Neural cell (in vitro differentiated cells): ENCODE measurements around the gene CHADL. TPM values are rescaled to one million over a fixed set of nuclear protein-coding genes. Genes with fewer than 3 reads are reported as not detected.

Source experiments
- H2AFZ ChIP-seq: fragments of 200-600, 300-800 bp; sonication (generic), shearing (Covaris generic); 2 replicates; pipeline ENCODE4 v1.6.0; 2014; ENCODE audit warnings: low read depth, mild to moderate bottlenecking, antibody characterized with exemption, low read length, moderate library complexity
- H3F3A ChIP-seq: fragments of 200-600 bp; shearing (Covaris generic); 2 replicates; pipeline ENCODE4 v1.6.1; 2016; ENCODE audit warnings: mild to moderate bottlenecking, moderate library complexity, mixed read lengths, antibody characterized with exemption, low read length; ENCODE audit not compliant: insufficient read depth, poor library complexity, severe bottlenecking
- H3K27ac ChIP-seq: fragments of 200-600, 300-800 bp; sonication (generic), shearing (Covaris generic); 2 replicates; pipeline ENCODE4 v1.5.1; 2014; ENCODE audit warnings: mild to moderate bottlenecking, low read length, moderate library complexity
- H3K27me3 ChIP-seq: fragments of 300-800, 200-600 bp; sonication (generic), shearing (Covaris generic); 2 replicates; pipeline ENCODE4 v1.6.0; 2014; ENCODE audit warnings: mild to moderate bottlenecking, low read depth, low read length, moderate library complexity; ENCODE audit not compliant: insufficient read depth
- H3K36me3 ChIP-seq: fragments of 300-800, 200-600 bp; sonication (generic), shearing (Covaris generic); 2 replicates; pipeline ENCODE4 v1.5.1; 2014; ENCODE audit warnings: mild to moderate bottlenecking, antibody characterized with exemption, low read length, moderate library complexity; ENCODE audit not compliant: insufficient read depth
- H3K4me2 ChIP-seq: fragments of 300-800, 200-600 bp; sonication (generic), shearing (Covaris generic); 2 replicates; pipeline ENCODE4 v1.6.0; 2014; ENCODE audit warnings: mild to moderate bottlenecking, low read length
- H3K4me3 ChIP-seq: fragments of 300-800, 200-600 bp; sonication (generic), shearing (Covaris generic); 2 replicates; pipeline ENCODE4 v1.5.1; 2014; ENCODE audit warnings: mild to moderate bottlenecking, low read length, moderate library complexity
- H3K79me2 ChIP-seq: fragments of 200-600 bp; shearing (Covaris generic); replicated peaks from 2 replicates; pipeline ENCODE4 v1.6.0; 2014; ENCODE audit warnings: mild to moderate bottlenecking, low read length, moderate library complexity; ENCODE audit not compliant: insufficient read depth
- H3K9ac ChIP-seq: fragments of 300-800, 200-600 bp; sonication (generic), shearing (Covaris generic); 2 replicates; pipeline ENCODE4 v1.6.1; 2016; ENCODE audit warnings: mild to moderate bottlenecking, low read length, mixed read lengths
- H3K9me2 ChIP-seq: fragments of 200-600 bp; shearing (Covaris generic); 2 replicates; pipeline ENCODE4 v1.6.1; 2016; ENCODE audit warnings: mild to moderate bottlenecking, low read length, mixed read lengths; ENCODE audit not compliant: insufficient read depth
- H3K9me3 ChIP-seq: fragments of 200-600, 300-800 bp; sonication (generic), shearing (Covaris generic); 2 replicates; pipeline ENCODE4 v1.6.1; 2016; ENCODE audit warnings: mild to moderate bottlenecking, mixed run types, low read length, moderate library complexity, mixed read lengths
- H4K20me1 ChIP-seq: fragments of 200-600 bp; shearing (Covaris generic); 2 replicates; pipeline ENCODE4 v1.6.1; 2016; ENCODE audit warnings: mild to moderate bottlenecking, mixed run types; ENCODE audit not compliant: insufficient read depth
- EP300 ChIP-seq: fragments of 450-650 bp; conservative IDR thresholded peaks from 2 replicates; pipeline ENCODE4 v1.6.1; 2014; ENCODE audit warnings: antibody characterized with exemption, mild to moderate bottlenecking, moderate library complexity; ENCODE audit not compliant: poor library complexity, severe bottlenecking
- EZH2 ChIP-seq: fragments of 200-600, 300-800 bp; shearing (Covaris generic), sonication (generic); IDR thresholded peaks from 2 replicates; pipeline ENCODE4 v1.6.1; 2014; ENCODE audit warnings: antibody characterized with exemption, low read length, borderline replicate concordance, mild to moderate bottlenecking; ENCODE audit not compliant: insufficient read depth, poor library complexity, severe bottlenecking
- MXI1 ChIP-seq: fragments of 450-650 bp; conservative IDR thresholded peaks from 2 replicates; pipeline ENCODE4 v1.6.1; 2014; ENCODE audit warnings: antibody characterized with exemption, mild to moderate bottlenecking; ENCODE audit not compliant: poor library complexity, severe bottlenecking
- POLR2AphosphoS5 ChIP-seq: IDR thresholded peaks from 2 replicates; pipeline ENCODE4 v1.6.1; 2012
- RAD21 ChIP-seq: fragments of 450-650 bp; conservative IDR thresholded peaks from 2 replicates; pipeline ENCODE4 v1.6.1; 2014; ENCODE audit warnings: antibody characterized with exemption, mild to moderate bottlenecking, moderate library complexity
- SMC3 ChIP-seq: fragments of 450-650 bp; conservative IDR thresholded peaks from 2 replicates; pipeline ENCODE4 v1.6.1; 2014; ENCODE audit warnings: antibody characterized with exemption, mild to moderate bottlenecking, moderate library complexity; ENCODE audit not compliant: poor library complexity
- TAF1 ChIP-seq: IDR thresholded peaks from 2 replicates; pipeline ENCODE4 v1.6.1; 2012; ENCODE audit warnings: low read depth
- polyA minus RNA-seq: library from RNA; depleted of rRNA, polyadenylated mRNA; stranded (reverse); fragments of >200 nt; gene quantifications from 2 replicates; pipeline ENCODE4 v1.2.3, GENCODE V29; 2014
- polyA plus RNA-seq: library from polyadenylated mRNA; depleted of rRNA; stranded (reverse); fragments of >200 nt; gene quantifications from 2 replicates; pipeline ENCODE4 v1.2.3, GENCODE V29; 2014
- TF ChIP-seq, protein P1 (sequence below): IDR thresholded peaks from 2 replicates; pipeline ENCODE4 v1.6.1; 2012; ENCODE audit warnings: borderline replicate concordance
- TF ChIP-seq, protein P2 (sequence below): fragments of 450-650 bp; IDR thresholded peaks from 2 replicates; pipeline ENCODE4 v1.5.1; 2014; ENCODE audit warnings: antibody characterized with exemption, mild to moderate bottlenecking, moderate library complexity; ENCODE audit not compliant: poor library complexity, severe bottlenecking

The CHADL gene, protein sequence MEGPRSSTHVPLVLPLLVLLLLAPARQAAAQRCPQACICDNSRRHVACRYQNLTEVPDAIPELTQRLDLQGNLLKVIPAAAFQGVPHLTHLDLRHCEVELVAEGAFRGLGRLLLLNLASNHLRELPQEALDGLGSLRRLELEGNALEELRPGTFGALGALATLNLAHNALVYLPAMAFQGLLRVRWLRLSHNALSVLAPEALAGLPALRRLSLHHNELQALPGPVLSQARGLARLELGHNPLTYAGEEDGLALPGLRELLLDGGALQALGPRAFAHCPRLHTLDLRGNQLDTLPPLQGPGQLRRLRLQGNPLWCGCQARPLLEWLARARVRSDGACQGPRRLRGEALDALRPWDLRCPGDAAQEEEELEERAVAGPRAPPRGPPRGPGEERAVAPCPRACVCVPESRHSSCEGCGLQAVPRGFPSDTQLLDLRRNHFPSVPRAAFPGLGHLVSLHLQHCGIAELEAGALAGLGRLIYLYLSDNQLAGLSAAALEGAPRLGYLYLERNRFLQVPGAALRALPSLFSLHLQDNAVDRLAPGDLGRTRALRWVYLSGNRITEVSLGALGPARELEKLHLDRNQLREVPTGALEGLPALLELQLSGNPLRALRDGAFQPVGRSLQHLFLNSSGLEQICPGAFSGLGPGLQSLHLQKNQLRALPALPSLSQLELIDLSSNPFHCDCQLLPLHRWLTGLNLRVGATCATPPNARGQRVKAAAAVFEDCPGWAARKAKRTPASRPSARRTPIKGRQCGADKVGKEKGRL
- 0.22 TPM in 1 of 2 replicates, not detected in the other for polyA plus RNA-seq
- polyA minus RNA-seq, result 0.24 and 0.69 TPM in 2 replicates

DNA sequence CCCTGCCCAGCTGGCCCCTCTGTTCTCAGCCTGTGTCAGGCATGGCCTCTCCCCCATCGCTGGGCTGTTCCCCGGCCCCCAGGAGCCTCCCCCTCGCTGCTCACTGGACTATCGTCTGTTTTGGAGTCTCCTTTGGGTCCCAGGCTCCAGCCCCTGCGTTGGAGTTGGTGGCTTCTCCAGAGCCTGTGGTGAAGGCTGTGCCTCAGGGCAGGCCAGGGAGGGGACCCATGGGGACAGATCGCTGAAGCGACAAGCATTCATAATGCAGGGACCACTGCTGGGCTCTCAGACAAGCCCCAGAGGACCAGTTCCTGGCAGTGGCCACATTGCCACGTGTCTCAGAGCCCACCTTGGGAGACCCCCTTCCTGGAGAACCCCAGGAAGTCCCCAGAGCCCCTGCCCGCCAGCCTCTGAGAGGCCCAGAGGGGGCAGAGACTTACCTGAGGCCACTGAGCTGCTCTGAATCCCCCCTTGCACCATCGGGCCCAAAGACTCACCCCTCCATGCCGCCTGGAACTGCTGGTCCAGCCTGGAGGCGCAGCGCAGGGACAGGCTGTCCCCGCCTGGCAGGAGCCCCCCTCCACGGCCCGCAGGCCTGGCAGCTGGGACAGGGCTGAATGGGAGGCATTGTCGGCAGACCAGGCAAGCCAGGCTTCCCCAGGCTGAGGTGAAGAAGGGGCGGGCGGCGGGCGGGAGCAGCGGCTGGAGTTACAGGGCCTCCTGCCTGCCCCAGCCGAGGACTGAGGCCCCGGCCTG, at the start of gene CHADL:
TSS of gene CHADL (minus strand) at position 555 of the 756 bp plus-strand sequence. CDS start at position 505, 50 bp downstream.
- H2AFZ ChIP-seq, result no peak within 1 kb of the TSS

DNA sequence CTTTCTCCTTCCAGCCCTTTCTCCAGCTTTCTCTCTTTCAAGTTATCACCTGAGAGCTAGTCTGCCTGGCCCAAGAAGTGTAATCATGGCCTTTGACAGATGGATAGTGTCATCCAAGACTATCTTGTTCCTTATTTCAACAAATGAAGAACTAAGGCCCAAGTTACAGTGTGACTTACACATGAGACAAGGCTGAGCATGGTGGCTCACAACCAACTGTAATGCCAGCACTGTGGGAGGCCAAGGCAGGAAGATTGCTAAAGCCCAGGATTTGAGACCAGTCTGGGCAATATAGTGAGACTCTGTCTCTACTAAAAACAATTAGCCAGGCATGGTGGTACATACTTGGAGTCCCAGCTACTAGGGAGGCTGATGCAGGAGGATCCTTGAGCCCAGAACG, 48.9 kb upstream of the CHADL start:
- Histone ChIP-seq H3K4me2 (no peak overlapping the region), H3K9me3 (no peaks in the 10 kb centered on the region), H3F3A (no peaks in the 10 kb centered on the region), H3K9me2 (no peaks in the 10 kb centered on the region), H3K4me3 (no peak overlapping the region), H4K20me1 (no peaks in the 10 kb centered on the region), H3K79me2 (peaks cover 3% of the 10 kb centered on the region), H3K9ac (no peak overlapping the region), H3K36me3 (no peaks in the 10 kb centered on the region), H3K27me3 (no peaks in the 10 kb centered on the region), H2AFZ (no peak overlapping the region), H3K27ac (no peak overlapping the region)
- TF ChIP-seq, protein P1, sequence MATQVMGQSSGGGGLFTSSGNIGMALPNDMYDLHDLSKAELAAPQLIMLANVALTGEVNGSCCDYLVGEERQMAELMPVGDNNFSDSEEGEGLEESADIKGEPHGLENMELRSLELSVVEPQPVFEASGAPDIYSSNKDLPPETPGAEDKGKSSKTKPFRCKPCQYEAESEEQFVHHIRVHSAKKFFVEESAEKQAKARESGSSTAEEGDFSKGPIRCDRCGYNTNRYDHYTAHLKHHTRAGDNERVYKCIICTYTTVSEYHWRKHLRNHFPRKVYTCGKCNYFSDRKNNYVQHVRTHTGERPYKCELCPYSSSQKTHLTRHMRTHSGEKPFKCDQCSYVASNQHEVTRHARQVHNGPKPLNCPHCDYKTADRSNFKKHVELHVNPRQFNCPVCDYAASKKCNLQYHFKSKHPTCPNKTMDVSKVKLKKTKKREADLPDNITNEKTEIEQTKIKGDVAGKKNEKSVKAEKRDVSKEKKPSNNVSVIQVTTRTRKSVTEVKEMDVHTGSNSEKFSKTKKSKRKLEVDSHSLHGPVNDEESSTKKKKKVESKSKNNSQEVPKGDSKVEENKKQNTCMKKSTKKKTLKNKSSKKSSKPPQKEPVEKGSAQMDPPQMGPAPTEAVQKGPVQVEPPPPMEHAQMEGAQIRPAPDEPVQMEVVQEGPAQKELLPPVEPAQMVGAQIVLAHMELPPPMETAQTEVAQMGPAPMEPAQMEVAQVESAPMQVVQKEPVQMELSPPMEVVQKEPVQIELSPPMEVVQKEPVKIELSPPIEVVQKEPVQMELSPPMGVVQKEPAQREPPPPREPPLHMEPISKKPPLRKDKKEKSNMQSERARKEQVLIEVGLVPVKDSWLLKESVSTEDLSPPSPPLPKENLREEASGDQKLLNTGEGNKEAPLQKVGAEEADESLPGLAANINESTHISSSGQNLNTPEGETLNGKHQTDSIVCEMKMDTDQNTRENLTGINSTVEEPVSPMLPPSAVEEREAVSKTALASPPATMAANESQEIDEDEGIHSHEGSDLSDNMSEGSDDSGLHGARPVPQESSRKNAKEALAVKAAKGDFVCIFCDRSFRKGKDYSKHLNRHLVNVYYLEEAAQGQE, result no peak
- TF ChIP-seq EP300, result no peak
- TF ChIP-seq SMC3, result no peak
- no peak for TF ChIP-seq RAD21
- no peak for TF ChIP-seq TAF1
- TF ChIP-seq EZH2, result no peak
- no peak for TF ChIP-seq POLR2AphosphoS5

More for the DNA sequence above, at the start of gene CHADL:
- H3K4me3 ChIP-seq, result no peak within 1 kb of the TSS
- TF ChIP-seq MXI1 (no peak), SMC3 (no peak), TAF1 (no peak), RAD21 (no peak), EP300 (no peak), EZH2 (no peak), POLR2AphosphoS5 (no peak)
- TF ChIP-seq, protein P2, sequence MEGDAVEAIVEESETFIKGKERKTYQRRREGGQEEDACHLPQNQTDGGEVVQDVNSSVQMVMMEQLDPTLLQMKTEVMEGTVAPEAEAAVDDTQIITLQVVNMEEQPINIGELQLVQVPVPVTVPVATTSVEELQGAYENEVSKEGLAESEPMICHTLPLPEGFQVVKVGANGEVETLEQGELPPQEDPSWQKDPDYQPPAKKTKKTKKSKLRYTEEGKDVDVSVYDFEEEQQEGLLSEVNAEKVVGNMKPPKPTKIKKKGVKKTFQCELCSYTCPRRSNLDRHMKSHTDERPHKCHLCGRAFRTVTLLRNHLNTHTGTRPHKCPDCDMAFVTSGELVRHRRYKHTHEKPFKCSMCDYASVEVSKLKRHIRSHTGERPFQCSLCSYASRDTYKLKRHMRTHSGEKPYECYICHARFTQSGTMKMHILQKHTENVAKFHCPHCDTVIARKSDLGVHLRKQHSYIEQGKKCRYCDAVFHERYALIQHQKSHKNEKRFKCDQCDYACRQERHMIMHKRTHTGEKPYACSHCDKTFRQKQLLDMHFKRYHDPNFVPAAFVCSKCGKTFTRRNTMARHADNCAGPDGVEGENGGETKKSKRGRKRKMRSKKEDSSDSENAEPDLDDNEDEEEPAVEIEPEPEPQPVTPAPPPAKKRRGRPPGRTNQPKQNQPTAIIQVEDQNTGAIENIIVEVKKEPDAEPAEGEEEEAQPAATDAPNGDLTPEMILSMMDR, result no peak
- TF ChIP-seq, protein P1, result no peak
- no peak within 1 kb of the TSS for H3K27ac ChIP-seq
- no peaks in the 10 kb centered on the region for H3F3A ChIP-seq
- no peaks in the 10 kb centered on the region for H4K20me1 ChIP-seq
- no peak within 1 kb of the TSS for H3K9ac ChIP-seq
- no peaks in the 10 kb centered on the region for H3K79me2 ChIP-seq
- no peaks in the 10 kb centered on the region for H3K9me2 ChIP-seq
- H3K4me2 ChIP-seq, result no peak within 1 kb of the TSS
- no peaks in the 10 kb centered on the region for H3K27me3 ChIP-seq
- no peaks in the 10 kb centered on the region for H3K9me3 ChIP-seq
- no peaks in the 10 kb centered on the region for H3K36me3 ChIP-seq
